Left renal pelvis (tissue), 4 donors: ENCODE results near the gene PROSER2. TPM values are rescaled to one million over a fixed set of nuclear protein-coding genes. Genes with fewer than 3 reads are reported as not detected.
"Not testable (repeated sequence)": the region's sequence is repeated elsewhere in the genome, so short reads cannot be mapped to it uniquely, and the experiment has no call there.

Experiments
- DNase-seq, 4 donors: peaks; one replicate each; pipeline ENCODE4 v3.0.0-alpha.2; 2013; ENCODE audit warnings: low read depth in 4 of 4, low spot score in 3 of 4
- polyA plus RNA-seq, 4 donors: library from polyadenylated mRNA; unstranded; fragments of 120-200 nt; gene quantifications; one replicate each; pipeline ENCODE4 v1.2.1, GENCODE V29; 2013; ENCODE audit not compliant: insufficient read length in 4 of 4

Gene PROSER2
- polyA plus RNA-seq, 4 donors, result 4.9 to 7.8 (median 5.6) TPM

DNA sequence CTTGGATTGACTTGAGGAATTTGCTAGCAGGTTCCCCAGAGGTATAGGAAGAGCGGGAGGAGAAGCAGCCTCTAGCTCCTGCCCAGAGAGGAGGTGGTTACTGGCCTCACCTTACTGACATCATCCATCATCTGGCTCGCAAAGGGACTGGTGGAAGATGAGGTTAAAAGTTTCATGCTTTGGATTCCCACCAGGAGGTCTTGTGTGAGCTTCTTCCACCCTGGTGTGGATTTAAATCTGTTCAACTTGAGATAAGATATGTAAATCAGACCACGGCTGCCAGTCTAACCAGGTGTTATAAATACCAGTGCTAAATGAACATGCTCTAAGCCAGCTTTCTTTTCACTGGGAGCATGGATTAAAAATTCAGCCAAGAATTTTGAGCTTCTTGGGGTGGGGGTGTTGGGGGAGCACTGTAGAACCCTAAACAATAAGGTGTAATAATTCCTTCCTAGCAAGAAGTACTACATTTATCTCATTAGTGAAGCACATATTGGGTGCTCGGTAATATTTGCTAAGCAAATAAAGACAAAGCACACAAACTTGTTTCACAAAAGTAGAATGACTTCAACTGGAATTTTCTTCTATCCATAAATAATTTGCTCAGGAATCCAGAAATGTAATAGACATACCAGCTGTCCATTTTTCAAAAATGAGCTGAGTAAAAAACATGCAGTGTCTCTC lies 7.8 kb downstream of the PROSER2 start:
- no peak for DNase-seq

DNA sequence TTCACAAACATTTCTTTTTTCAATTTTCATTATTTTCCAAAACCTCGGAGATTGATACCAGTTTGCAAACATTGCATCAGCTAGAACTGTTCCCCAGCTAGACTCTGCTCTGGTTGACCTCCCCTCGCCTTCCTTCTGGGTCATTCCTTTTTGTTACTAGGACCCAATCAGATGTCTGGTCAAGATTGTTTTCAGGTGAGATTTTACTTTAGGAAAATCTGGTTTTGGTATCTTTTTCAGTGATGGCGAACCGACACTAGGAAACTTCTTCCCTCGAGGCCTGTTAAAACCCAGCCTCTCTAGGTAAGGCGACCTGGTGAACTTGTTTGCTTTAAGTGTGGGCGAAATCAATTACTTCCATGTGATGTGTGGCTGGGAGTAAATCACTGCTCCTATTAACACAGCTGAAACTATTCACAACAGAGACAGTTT lies 8.4 kb downstream of the PROSER2 start:
- DNase-seq, result no peak

DNA sequence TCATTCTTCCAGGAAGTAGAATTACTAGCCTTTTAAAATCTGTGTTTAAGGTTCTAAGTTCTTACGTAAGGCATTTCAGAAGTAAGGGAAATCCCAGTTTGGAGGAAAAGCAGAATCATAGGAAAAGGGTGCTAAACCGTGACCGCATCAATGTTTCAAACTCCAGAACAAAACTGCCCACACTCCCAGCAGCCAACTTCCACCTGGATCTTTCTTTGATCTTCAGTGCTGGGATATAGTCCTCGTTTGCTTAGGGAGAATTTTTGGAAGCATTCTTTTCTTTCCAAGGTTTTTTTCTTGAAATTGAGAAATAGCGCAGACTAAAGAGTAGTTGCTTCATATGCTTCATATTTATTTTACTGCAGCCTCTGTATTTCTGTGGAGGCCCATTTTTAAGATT lies 8.9 kb downstream of the PROSER2 start:
- no peak for DNase-seq

DNA sequence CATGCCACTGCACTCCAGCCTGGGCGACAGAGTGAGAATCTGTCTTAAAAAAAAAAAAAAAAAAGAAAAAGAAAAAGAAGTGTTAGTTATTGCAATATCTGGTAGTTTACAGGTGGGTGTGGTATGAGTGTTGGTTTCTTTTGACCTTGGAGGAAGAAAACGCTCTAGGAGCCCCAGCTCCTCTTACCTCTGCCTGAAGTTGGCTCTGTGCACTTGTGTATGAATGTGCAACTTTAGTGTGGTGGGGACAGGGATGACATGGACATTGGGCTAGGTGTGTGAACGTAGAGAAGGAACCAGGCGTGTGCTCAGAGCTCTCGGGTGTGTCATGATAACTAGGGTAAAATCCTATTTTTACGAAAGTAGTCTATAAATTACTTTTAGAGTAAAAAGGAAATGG lies 11.9 kb downstream of the PROSER2 start:
- DNase-seq, result no peak

DNA sequence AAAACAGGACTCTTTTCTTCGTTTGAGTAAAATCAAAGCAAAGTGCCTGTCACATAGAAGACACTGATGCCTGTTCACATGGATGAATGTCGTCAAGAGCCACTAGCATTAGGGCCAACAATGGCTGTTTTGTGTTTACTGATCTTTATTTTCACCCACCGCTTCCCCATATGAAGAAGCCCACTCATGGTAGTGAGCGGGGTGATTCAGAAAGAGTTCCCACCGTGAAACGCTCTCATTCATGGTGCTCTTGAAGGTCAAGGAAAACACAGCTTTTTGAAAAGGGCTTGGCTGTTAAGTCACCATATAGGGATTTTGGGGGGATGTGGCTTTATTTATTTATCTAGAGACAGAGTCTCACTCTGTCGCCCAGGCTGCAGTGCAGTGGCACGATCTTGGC lies 12.5 kb downstream of the PROSER2 start:
- no peak for DNase-seq

DNA sequence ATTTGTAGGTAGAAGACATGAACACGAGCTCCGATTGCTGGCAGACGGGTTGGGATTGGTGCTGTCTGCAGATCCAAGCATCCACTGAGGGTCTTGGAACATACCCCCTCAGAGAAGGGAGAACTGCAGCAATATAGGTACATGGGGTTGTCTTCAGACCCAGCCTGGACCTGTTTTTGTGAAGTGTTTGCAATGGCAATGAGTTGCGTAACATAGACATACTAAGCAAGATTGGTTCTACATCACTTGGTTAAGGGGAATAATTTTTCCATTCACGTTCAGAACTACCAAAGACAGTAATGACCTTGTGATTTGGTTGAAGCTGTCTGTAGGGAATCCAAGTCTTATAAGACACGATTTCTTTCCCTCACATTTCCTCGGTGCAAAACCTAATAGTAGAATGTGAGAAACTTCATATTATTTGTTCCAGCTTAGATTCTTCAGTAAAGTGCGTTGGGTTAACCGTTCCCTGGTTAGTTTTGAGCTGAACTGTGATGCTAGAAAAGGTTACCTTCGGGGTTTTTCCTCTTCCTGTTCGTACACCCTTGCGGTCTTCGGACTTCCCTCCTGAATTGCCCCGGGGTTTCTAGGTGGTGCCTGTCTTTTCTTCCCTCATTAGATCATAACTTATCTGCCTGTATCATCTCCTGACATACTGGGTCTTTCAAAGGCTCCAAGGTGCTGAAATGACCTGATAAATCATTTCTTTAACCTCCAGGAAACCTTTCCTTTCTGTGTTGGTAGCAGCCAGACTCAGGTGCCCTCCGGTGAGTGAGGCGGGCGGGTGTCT lies 14.4 kb downstream of the PROSER2 start:
- DNase-seq, result no peak

DNA sequence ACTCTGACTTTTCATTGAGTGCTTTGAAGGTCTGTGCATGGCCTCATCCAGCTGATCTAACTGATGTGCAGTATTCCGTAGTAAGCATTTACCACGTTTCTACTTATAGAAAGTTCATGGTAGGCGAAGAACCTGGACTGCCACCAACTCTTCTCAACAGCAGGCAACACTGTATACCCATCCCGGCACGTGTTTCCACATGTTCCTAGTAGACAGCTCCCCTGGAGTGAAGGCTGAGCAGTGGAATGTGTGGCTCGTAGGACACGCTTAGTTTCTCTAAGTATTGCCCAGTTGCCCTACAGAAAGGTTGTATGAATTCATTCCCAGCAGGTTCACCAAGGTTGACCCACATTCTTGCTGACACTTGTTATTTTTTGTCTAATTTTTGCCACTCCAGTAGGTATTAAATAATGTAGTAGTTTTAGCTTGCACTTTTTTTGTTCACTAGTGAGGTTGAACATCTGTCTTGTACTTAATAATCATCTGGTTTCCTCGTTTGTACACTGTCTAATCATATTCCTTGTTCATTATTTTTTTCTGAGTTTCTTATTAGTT lies 15.2 kb downstream of the PROSER2 start:
- no peak for DNase-seq

DNA sequence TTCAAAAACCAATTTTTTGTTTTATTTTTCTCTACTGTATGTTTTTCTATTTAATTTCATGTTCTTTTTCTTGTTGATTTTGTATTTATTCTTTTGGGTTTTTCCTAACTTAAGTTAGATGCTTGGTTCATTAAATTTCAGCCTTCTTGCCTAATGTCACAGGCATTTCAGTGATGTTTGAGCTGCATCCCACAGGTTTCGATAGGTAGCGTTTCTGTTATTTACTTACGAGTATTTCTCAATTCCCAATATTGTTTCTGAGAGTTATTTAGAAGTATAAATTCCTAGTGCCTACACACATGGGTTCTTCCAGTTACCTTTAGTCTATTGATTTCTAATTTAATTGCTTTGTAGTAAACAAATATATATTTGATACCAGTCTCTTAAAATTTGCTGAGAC lies 18.2 kb downstream of the PROSER2 start:
- no peak for DNase-seq

DNA sequence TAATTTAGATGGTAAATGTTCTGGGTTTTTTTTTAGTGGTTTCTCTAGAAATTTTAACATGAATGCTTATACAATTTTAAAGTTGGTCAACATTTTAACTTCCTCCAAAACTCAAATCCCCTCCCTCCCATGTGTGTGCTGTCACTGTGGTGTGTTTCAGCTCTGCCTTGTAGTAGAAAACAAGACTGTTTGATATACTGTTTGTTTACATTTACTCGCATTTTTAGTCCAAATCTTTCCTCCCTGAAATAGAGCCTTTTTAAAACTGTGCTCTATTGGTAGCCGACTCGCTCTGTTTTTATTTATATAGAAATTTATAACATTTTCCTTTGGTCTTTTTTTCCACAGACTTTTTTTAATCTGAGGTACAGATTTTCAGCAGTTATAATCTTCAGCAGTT lies 19.3 kb downstream of the PROSER2 start:
- no peak for DNase-seq

DNA sequence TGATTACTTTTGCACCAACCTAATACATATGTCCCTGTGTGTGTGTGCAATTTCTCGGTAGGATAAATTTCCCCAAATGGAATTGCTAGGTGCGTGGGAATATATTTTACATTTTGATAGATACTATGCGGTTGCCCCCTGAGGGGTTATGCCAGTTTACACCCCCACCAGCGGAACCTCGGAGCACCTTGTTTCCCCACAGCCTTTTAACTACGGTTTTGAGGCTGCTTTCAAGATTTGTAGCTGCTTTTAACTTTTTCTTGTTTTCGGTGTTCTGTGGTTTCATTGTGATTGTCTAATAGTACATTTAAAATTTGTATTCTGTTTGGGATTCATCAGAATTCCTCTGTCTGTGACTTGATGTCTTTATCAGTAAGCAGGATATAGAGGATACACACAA lies 22.0 kb downstream of the PROSER2 start:
- no peak for DNase-seq

DNA sequence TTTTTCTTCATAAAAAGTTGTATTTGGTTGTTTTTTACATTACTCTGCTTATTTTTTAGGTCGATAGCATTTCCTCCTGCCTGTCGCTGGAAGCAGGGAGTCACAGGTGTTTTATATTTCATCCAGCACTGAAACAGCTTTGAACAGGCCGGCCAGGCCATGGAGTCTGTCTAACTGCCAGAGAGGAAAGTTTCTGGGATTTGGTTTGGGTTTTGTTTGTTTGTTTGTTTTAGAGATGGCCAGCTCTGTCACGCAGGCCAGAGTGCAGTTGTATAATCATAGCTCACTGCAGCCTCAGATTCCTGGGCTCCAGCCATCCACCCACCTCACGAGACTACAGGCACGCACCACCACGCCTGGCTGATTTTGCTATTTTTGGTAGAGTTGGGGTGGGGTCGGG lies 23.4 kb downstream of the PROSER2 start:
- DNase-seq, result no peak

DNA sequence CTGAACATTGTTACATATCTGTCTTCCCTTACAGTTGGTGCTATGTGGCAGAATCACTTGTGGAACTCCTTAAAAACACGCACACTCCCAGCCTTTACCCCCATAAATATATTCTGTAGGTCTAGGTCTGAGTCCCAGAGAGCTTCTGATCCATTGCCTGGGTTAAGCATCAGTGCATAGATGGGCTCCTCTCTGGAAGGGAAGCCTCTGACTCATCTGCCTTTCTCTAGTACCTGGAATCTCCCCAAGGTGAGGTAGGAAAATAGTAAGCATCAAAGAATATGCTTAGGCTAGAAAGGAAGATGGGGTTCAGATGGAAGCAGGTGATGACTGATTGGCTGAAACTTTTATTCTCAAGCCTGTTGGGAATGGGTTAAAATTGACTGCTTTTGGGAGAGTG lies 26.1 kb downstream of the PROSER2 start:
- no peak for DNase-seq

DNA sequence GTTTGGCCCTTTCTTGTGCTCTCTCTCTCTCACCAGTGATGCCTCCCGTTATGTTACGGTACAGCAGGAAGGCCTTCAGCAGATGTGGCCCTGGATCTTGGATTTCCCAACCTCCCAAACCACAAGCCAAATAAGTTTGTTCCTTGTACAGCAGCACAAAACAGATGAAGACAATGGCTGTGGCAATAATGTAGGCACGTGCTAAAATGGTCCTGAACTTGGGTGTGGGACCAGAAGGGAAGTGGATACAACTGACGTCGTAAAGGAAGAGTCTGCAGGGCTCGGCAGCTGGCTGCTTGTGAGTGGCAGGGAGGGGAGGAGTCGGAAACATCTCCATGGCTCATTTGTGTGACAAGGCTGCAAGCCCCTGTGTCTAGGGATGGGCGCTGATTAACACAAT lies 26.8 kb downstream of the PROSER2 start:
- no peak for DNase-seq

DNA sequence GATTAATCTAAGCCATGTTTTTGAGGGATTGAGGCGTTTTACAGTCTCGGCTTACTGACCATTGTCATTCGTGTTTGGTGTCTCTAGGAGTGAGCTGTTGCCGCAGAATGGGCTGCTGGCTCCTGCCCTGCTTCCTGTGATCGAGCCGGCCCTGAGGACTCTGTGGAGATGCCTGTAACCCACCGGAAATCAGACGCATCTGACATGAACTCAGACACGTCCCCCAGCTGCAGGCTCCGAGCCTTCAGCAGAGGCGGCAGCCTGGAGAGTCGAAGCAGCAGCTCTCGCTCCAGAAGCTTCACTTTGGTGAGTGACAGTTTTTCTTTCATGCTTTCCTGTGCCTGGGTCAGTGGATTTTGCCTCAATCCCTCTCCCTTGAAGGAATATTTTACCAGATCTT lies 28.8 kb downstream of the PROSER2 start:
- no peak for DNase-seq

DNA sequence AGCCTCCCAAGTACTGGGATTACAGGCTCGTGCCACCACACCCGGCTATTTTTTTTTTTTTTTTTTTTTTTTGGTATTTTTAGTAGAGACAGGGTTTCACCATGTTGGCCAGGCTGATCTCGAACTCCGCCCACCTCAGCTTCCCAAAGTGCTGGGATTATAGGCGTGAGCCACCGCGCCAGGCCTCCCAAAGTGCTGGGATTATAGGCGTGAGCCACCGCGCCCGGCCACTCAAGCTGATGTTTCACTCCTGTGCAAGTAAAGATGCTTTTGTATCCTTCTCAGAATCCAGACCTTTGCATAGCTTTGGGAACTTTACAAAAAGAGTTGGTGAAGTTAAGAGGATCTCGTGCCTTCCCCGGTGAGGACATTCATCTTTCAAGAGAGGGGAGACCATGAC lies 29.5 kb downstream of the PROSER2 start:
- DNase-seq, result not testable (repeated sequence)

DNA sequence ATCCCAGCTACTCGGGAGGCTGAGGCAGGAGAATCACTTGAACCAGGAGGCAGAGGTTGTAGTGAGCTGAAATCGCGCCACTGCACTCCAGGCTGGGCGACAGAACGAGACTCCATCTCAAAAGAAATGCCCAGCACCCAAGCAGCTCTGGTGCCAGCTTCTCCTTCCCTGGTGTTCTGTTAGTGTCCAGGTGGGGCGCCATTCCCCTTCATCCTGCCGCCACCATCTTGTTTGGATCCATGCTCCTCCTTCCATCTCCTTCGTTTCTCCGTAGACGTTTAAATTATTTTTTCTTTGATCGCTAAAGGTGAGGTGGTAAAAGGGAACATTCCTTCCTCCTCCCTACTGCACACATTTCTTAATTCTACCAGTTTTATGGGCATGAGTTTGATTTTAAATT lies 30.3 kb downstream of the PROSER2 start:
- no peak for DNase-seq

DNA sequence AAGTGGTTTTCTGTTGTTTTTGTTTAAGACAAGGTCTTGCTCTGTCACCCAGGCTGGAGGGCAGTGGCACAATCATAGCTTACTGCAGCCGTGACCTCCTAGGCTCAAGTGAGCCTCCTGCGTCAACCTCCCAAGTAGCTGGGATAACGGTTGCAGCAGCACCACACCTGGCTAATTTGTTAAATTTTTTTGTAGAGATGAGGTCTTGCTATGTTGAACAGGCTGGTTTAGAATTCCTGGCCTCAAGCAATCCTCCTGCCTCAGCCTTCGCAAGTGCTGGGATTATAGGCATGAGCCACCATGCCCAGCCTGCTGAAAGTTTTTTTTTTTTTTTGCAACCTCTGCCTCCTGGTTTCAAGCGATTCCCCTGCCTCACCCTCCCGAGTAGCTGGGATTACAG lies 31.1 kb downstream of the PROSER2 start:
- no peak for DNase-seq

DNA sequence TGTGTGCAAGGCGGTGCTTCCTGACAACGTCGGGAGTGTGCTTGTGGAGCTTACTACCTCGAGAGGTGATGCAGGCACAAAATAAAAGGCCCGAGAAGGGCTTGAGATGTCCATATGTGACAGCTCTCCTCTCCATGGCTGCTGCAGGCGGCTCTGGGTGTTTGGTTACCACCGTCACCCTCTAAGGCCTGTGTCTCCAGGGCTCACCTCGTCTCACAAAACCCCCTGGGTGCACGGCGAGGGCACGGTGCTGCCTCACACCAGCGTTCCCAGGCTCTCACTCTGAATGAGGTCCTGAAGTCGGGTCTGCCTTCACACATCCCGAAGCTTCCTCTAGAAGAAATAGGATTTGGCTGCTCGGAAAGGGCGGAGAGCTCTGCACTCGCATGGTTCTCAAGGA lies 32.9 kb downstream of the PROSER2 start:
- no peak for DNase-seq

DNA sequence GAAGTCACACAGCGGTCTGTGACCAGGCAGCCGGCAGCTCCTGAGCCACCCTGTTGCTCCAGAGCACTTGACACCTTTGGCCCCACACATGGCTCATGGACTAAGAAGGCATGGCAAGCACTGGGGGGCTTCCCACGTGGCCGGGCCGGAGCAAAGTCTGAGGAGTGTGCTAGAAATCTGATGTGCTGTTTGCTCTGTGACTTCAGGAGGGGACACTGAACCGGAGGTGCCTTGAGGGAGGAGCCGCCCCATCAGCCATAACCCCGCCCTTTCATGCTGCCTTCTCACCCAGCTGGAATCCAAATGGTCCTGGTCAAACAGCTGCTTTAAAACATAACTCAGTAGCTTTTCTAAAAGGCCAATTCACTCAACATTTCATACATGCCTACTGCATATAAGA lies 33.5 kb downstream of the PROSER2 start:
- DNase-seq, result no peak

DNA sequence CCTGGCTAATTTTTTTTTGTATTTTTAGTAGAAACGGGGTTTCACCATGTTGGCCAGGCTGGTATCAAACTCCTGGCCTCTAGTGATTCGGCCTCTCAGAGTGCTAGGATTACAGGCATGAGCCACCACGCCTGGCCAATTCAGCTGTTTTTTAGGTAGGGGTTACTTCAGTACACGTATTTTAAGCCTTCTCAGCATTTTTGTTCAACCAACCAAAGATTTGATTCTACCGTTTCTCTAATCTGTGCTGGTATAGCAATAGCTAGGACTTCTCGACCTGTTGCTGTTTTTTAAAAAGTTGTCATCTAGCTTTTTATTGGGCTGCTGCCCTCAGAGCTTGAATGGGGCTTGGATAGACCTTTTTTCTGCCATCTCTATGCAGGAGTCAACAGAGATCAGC lies 34.9 kb downstream of the PROSER2 start:
- no peak for DNase-seq

DNA sequence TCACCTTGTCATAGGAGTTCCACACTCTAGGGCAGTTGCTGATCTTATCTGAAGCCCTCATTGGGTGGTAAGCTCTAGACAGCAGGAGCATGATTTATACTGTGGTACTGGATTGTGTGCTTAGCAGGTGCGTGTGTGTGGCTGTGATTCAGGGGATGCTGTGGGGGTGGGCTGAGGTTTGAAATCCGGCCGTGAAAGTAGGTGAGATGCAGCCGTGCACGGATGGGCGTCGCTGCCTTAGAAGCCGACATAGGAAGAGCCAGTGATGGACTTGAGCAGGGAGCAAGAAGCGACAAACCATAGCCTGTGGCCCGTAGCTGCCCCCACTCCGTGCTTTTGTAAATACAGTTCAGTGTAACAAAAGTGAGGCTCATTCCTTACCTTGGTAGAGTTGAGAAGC lies 38.2 kb downstream of the PROSER2 start:
- no peak for DNase-seq

DNA sequence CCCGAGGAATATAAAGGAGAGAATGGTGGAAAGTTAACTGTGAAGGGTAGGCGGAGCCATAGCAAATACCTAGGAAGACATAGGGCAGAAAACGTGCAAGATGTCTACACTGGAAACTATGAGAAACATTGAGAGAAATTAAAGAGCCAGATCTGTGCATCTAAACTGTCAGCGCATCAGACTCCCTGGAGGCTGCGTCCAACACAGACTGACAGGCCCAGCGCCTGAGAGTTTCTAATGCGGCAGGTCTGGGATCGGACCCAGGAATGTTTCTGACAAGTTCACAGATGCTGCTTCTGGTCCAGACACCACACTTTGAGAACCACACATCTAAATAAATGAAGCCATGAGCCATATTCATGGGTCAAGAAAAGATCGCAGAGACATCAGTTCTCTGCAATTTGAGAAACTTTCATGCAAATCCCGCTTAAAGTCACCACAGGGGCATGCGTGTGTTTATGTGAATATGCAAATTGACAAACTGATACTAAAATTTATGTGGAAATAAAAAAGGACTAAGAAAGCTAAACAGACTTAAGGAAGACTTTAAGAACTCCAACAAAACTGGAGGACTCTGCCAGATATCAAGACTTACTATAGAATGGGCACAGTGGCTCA lies 38.8 kb downstream of the PROSER2 start:
- DNase-seq, result no peak
